Tibial nerve (tissue), 4 donors: ENCODE measurements around the gene MARCHF2.

Source experiments
- EP300 ChIP-seq, 2 donors: sonication (generic); formaldehyde crosslinking; IDR thresholded peaks; one replicate each; pipeline ENCODE4 v1.6.1; 2017; ENCODE audit warnings: antibody characterized with exemption in 2 of 2, mild to moderate bottlenecking in 1 of 2
- POLR2A ChIP-seq, 2 donors: fragments of 450-650 bp; IDR thresholded peaks; one replicate each; pipeline ENCODE4 v1.6.1; 2017; ENCODE audit warnings: antibody characterized with exemption in 2 of 2, mild to moderate bottlenecking in 2 of 2, moderate library complexity in 2 of 2
- TF ChIP-seq, protein P1 (sequence below), 5 experiments: fragments of 200-600 bp in 3 of 5; fragments of 450-650 bp in 2 of 5; sonication (generic) in 3 of 5; IDR thresholded peaks; one replicate each; pipeline ENCODE4 v1.5.1; 2016 to 2019; ENCODE audit warnings: antibody characterized with exemption in 5 of 5, mild to moderate bottlenecking in 3 of 5, moderate library complexity in 2 of 5

- TF ChIP-seq, protein P1, sequence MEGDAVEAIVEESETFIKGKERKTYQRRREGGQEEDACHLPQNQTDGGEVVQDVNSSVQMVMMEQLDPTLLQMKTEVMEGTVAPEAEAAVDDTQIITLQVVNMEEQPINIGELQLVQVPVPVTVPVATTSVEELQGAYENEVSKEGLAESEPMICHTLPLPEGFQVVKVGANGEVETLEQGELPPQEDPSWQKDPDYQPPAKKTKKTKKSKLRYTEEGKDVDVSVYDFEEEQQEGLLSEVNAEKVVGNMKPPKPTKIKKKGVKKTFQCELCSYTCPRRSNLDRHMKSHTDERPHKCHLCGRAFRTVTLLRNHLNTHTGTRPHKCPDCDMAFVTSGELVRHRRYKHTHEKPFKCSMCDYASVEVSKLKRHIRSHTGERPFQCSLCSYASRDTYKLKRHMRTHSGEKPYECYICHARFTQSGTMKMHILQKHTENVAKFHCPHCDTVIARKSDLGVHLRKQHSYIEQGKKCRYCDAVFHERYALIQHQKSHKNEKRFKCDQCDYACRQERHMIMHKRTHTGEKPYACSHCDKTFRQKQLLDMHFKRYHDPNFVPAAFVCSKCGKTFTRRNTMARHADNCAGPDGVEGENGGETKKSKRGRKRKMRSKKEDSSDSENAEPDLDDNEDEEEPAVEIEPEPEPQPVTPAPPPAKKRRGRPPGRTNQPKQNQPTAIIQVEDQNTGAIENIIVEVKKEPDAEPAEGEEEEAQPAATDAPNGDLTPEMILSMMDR (IDR thresholded peaks at IDR 0.05) = peak in 2 of 5 experiments; percentile 35 to 51
- TF ChIP-seq POLR2A (IDR thresholded peaks at IDR 0.05) (peak; percentile 55 to 74), EP300 (IDR thresholded peaks at IDR 0.05) (peak in 1 of 2 donors; percentile 75)
These were observed 23.1 kb upstream of the MARCHF2 start, which contains the start of gene RAB11B for GRCh38 chr19:8389891-8390616.
